Astrocyte of the cerebellum (primary cell): ENCODE results near the gene PARD3B.
A peak's percentile ranks its signal among the peaks of the same experiment; 100 is the strongest.

Source experiments
- DNase-seq: peaks from one replicate; pipeline ENCODE4 v3.0.0-alpha.2; 2011; ENCODE audit warnings: low read depth
- H3K4me3 ChIP-seq: 2 replicates; pipeline ENCODE4 v1.5.1; 2011; ENCODE audit warnings: mild to moderate bottlenecking, low read depth, low read length, moderate library complexity
- CTCF ChIP-seq: IDR thresholded peaks from 2 replicates; pipeline ENCODE4 v1.5.1; 2012; ENCODE audit warnings: low read length, low read depth, moderate library complexity, mild to moderate bottlenecking; ENCODE audit errors: missing control alignments
- in situ Hi-C: cut with HindIII; loops from 2 replicates; pipeline ENCODE4 v1.10.0; 2017; ENCODE audit warnings: low sequenced_read_pairs

PARD3B gene

GRCh38 chr2:204706939-204707338 lies 161.7 kb downstream of the PARD3B start:
- in situ Hi-C loops = no loop called here
- no peak overlapping the region for H3K4me3 ChIP-seq
- peak; percentile 26 for DNase-seq
- TF ChIP-seq CTCF = no peak

DNA sequence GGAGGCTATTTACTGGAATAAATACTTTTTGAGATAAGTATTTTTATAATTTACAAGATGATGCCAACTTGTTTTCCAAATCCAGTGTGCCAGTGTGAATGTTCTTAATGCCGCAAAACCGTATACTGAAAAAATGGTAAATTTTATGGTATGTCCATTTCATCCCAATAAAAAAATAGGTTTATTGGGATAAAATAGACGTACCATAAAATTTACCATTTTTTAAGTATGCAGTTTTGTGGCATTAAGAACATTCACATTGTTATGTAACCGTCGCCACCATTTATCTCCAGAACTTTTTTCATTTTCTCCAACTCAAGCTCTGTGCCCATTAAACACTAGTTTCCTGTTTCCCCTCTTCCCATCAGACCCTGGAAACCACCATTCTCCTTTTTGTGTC lies 167.9 kb downstream of the PARD3B start:
- no peak for TF ChIP-seq CTCF
- in situ Hi-C loops = no loop called here
- no peak for DNase-seq
- no peak overlapping the region for H3K4me3 ChIP-seq

DNA sequence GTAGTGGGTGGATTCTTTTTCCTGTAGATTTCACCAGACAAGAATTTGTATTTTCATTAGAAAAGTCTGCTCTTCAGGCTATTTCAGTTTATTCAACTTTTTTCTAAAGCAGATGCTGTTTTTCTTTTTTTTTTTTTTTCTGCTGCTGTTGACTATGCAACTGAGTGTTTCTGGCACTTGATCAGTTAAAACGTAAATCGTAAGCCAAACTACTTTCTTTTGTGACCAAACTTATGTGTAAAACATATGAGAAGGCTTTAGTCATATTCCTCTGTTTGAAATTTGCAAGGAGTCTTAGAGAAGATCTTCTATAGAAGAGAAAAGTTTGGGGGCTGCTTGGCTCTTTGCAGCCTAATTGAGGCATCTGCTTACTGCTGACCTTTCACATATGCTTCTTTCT lies 170.1 kb downstream of the PARD3B start:
- no peak for DNase-seq
- H3K4me3 ChIP-seq = no peak overlapping the region
- no peak for TF ChIP-seq CTCF
- in situ Hi-C loops = no loop called here

- no peak for DNase-seq
- TF ChIP-seq CTCF = no peak
- in situ Hi-C loops = no loop called here
- no peak overlapping the region for H3K4me3 ChIP-seq
Measured at GRCh38 chr2:204717591-204717990, 172.3 kb downstream of the PARD3B start.

GRCh38 chr2:204718607-204719006 lies 173.3 kb downstream of the PARD3B start:
- TF ChIP-seq CTCF = no peak
- DNase-seq = no peak
- H3K4me3 ChIP-seq = no peak overlapping the region
- in situ Hi-C loops = no loop called here

- no peak for TF ChIP-seq CTCF
- H3K4me3 ChIP-seq = no peak overlapping the region
- in situ Hi-C loops = no loop called here
- no peak for DNase-seq
Measured at GRCh38 chr2:204720874-204721273, 175.6 kb downstream of the PARD3B start.

DNA sequence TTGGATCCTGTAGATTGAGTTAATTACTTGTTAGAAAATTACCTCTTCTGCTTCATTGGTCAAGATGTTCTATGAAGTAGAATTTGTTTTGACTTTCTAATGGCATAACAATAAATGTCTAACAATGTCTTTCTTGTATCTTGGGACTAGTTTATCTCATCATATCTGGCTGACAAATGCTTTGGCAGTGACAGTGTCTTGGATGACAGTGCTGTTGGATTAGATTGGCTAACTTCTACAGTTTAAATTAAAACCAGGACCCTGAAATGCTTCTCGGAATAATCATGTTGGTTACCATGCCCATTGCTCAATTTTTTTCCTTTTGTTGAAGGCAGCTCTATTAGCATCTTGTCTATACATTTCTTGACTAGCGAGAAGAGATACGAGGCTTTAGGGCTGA lies 176.9 kb downstream of the PARD3B start:
- no peak overlapping the region for H3K4me3 ChIP-seq
- DNase-seq = no peak
- TF ChIP-seq CTCF = no peak
- in situ Hi-C loops = no loop called here
